ENCODE data around the gene ZRANB2.

- no peak for TF ChIP-seq TARDBP (IDR thresholded peaks at IDR 0.05)
- no peak for TF ChIP-seq BHLHE40 (IDR thresholded peaks at IDR 0.05; ENCODE audit: borderline replicate concordance)
- no peak for TF ChIP-seq SP1 (IDR thresholded peaks at IDR 0.05)
- no peak for TF ChIP-seq L3MBTL2 (conservative IDR thresholded peaks at IDR 0.05)
- TF ChIP-seq FOXK2 (IDR thresholded peaks at IDR 0.05), result no peak
- no peak for TF ChIP-seq CTBP1 (IDR thresholded peaks at IDR 0.05; ENCODE audit: borderline replicate concordance)
- TF ChIP-seq PKNOX1 (IDR thresholded peaks at IDR 0.05), result no peak
- no peak for TF ChIP-seq ELF4 (IDR thresholded peaks at IDR 0.05)
- TF ChIP-seq FOXM1 (IDR thresholded peaks at IDR 0.05; ENCODE audit: borderline replicate concordance), result no peak
- TF ChIP-seq SUZ12 (IDR thresholded peaks at IDR 0.05), result no peak
- TF ChIP-seq ZNF384 (IDR thresholded peaks at IDR 0.05), result no peak
- TF ChIP-seq FOXA1 (IDR thresholded peaks at IDR 0.05), result no peak
These were observed 43.8 kb downstream of the ZRANB2 start for GRCh38 chr1:71037066-71037465.
